ENCODE results near the gene VPS16. TPM values are rescaled to one million over a fixed set of nuclear protein-coding genes. Genes with fewer than 3 reads are reported as not detected.

Gene VPS16
- total and polyA plus RNA-seq, 2 of the 4 experiments (the other 2 are of a cell fraction): 38.7 to 48.0 TPM

GRCh38 chr20:2889797-2890196, 49.3 kb downstream of the VPS16 start:
- Histone ChIP-seq H3K79me1 (ENCODE audit: low read depth in 1 of 2, low read length in 2 of 2) (peaks cover 30 to 69% of the 10 kb centered on the region in 2 experiments), H2BK120ac (ENCODE audit: low read depth, low read length) (no peak overlapping the region), H2BK5ac (ENCODE audit: low read depth, low read length, poor library complexity, severe bottlenecking) (no peak overlapping the region), H3K36me3 (ENCODE audit: control insufficient read depth, insufficient read depth, low read length) (no peaks in the 10 kb centered on the region), H3K14ac (replicated peaks; ENCODE audit: low read depth, low read length) (no peak overlapping the region), H2AK9ac (replicated peaks; ENCODE audit: low read depth, low read length, poor library complexity) (no peak overlapping the region), H2AK5ac (ENCODE audit: low read depth, low read length) (no peak overlapping the region), H3K56ac (ENCODE audit: extremely low read depth, insufficient read depth, low read length) (no peak overlapping the region), H2BK15ac (ENCODE audit: low read depth, low read length) (no peak overlapping the region), H3K4ac (ENCODE audit: low read depth, low read length) (no peak overlapping the region), H4K91ac (ENCODE audit: insufficient read depth, low read depth, low read length) (no peak overlapping the region), H3K9ac (ENCODE audit: low read depth, low read length) (no peak overlapping the region), H3K27ac (ENCODE audit: insufficient read depth, low read length) (no peak overlapping the region), H2BK20ac (ENCODE audit: low read depth, low read length) (no peak overlapping the region), H2AFZ (replicated peaks; ENCODE audit: low read length, poor library complexity) (no peak overlapping the region), H3K9me1 (ENCODE audit: insufficient read depth, low read length) (peaks cover 15% of the 10 kb centered on the region), H3K27me3 (ENCODE audit: control insufficient read depth, insufficient read depth, low read length) (no peaks in the 10 kb centered on the region), H3K23ac (ENCODE audit: low read depth, low read length) (no peak overlapping the region), H4K20me1 (ENCODE audit: insufficient read depth, low read length) (peaks cover 31% of the 10 kb centered on the region), H3K4me1 (ENCODE audit: control insufficient read depth, insufficient read depth, low read length) (no peaks in the 10 kb centered on the region; the same call in 1 of the 2 replicates), H3K18ac (ENCODE audit: low read depth, low read length) (no peak overlapping the region), H3K4me2 (ENCODE audit: low read depth, low read length) (no peak overlapping the region), H4K8ac (ENCODE audit: low read depth in 2 of 2, low read length in 2 of 2) (no peak overlapping the region), H3K4me3 (ENCODE audit: insufficient read depth, low read depth, low read length) (no peak overlapping the region), H4K5ac (ENCODE audit: low read depth, low read length) (no peak overlapping the region), H3K9me3 (ENCODE audit: control insufficient read depth, insufficient read depth, low read length) (no peaks in the 10 kb centered on the region)
- CTCF ChIA-PET: no interaction called here
- POLR2A ChIA-PET (ENCODE audit: unreplicated experiment): no interaction called here
- intact Hi-C loops (cut with micrococcal nuclease) (no loop called here), in situ Hi-C loops (cut with MboI; ENCODE audit: low sequenced_read_pairs) (no loop called here), dilution Hi-C loops (cut with HindIII; ENCODE audit: low sequenced_read_pairs, unreplicated experiment) (no loop called here)
- no TSS peak for BruUV-seq (replicated peaks)
- TF ChIP-seq MXI1 (IDR thresholded peaks at IDR 0.05; ENCODE audit: borderline replicate concordance, low read depth, low read length): no peak
- TF ChIP-seq USF2 (IDR thresholded peaks at IDR 0.05; ENCODE audit: low read depth, low read length): no peak
- no peak for TF ChIP-seq RFX5 (IDR thresholded peaks at IDR 0.05; ENCODE audit: low read depth, low read length)
- TF ChIP-seq NFE2L2 (IDR thresholded peaks at IDR 0.05; ENCODE audit: low read depth, low read length): no peak
- TF ChIP-seq ELK1 (IDR thresholded peaks at IDR 0.05; ENCODE audit: borderline replicate concordance, low read depth, low read length): no peak
- no peak for TF ChIP-seq CTCF (conservative IDR thresholded peaks at IDR 0.05; ENCODE audit: low read depth, low read length)
- TF ChIP-seq BHLHE40 (IDR thresholded peaks at IDR 0.05; ENCODE audit: low read depth, low read length): no peak
- no peak for TF ChIP-seq POLR2A (IDR thresholded peaks at IDR 0.05; ENCODE audit: low read depth, low read length)
- no peak for TF ChIP-seq SMC3 (IDR thresholded peaks at IDR 0.05; ENCODE audit: low read depth, low read length)
- TF ChIP-seq RCOR1 (IDR thresholded peaks at IDR 0.05; ENCODE audit: insufficient replicate concordance, low read length): no peak
- TF ChIP-seq MAFK (IDR thresholded peaks at IDR 0.05; ENCODE audit: low read depth, low read length): no peak
- TF ChIP-seq FOS (IDR thresholded peaks at IDR 0.05; ENCODE audit: low read depth, low read length): no peak
- no peak for TF ChIP-seq MAZ (IDR thresholded peaks at IDR 0.05; ENCODE audit: borderline replicate concordance, low read depth, low read length)
- TF ChIP-seq CHD1 (IDR thresholded peaks at IDR 0.05; ENCODE audit: low read depth, low read length): no peak
- TF ChIP-seq RAD21 (IDR thresholded peaks at IDR 0.05; ENCODE audit: low read length): no peak
- no peak for TF ChIP-seq CEBPB (IDR thresholded peaks at IDR 0.05; ENCODE audit: low read depth, low read length)
- DNase-seq: no peak
- no peak for ATAC-seq (ENCODE audit: low read depth)
- no CpG with 5 or more reads among the region's 3 CpGs for WGBS, 2 experiments (ENCODE audit: extremely low coverage in 2 of 2, insufficient read length in 1 of 2)
